Gastrocnemius medialis (tissue), 4 donors: Measurements from ENCODE around the gene F11. TPM values are rescaled to one million over a fixed set of nuclear protein-coding genes. Genes with fewer than 3 reads are reported as not detected.

ENCODE experiments used
- ATAC-seq, 2 donors: fragments of 150-250 bp; one replicate each; pipeline ENCODE4 v1.9.1; 2016
- DNase-seq, 2 donors: peaks; one replicate each; pipeline ENCODE4 v3.0.0-alpha.2; 2019
- H3K27ac ChIP-seq, 4 donors: fragments of 200-600 bp; sonication (generic); 1 replicate in 1 of 4; 2 replicates in 3 of 4; pipeline ENCODE4 v1.5.1; 2016 to 2018; ENCODE audit warnings: mild to moderate bottlenecking in 2 of 4, moderate library complexity in 1 of 4
- H3K27me3 ChIP-seq, 3 donors: fragments of 200-600 bp; sonication (generic) in 2 of 3; 1 replicate in 1 of 3; 2 replicates in 2 of 3; pipeline versions ENCODE4 v1.5.1 to v1.6.0; 2016 to 2019; ENCODE audit warnings: mild to moderate bottlenecking in 1 of 3, moderate library complexity in 1 of 3
- H3K36me3 ChIP-seq, 2 donors: fragments of 200-600 bp; sonication (generic) in 1 of 2; one replicate each; pipeline ENCODE4 v1.5.1; 2017 to 2018
- H3K4me1 ChIP-seq, 2 donors: fragments of 200-600 bp; sonication (generic) in 1 of 2; one replicate each; pipeline ENCODE4 v1.5.1; 2016 to 2017; ENCODE audit warnings: mild to moderate bottlenecking in 2 of 2
- H3K4me3 ChIP-seq, 4 donors: fragments of 200-600 bp; sonication (generic) in 3 of 4; 1 replicate in 1 of 4; 2 replicates in 3 of 4; pipeline ENCODE4 v1.5.1; 2016 to 2019; ENCODE audit warnings: mild to moderate bottlenecking in 2 of 4
- H3K9me3 ChIP-seq, 3 donors: fragments of 200-600 bp; sonication (generic) in 2 of 3; 1 replicate in 1 of 3; 2 replicates in 2 of 3; pipeline ENCODE4 v1.5.1; 2016 to 2019
- CTCF ChIP-seq, 5 experiments: fragments of 450-650 bp in 3 of 5; fragments of 200-600 bp in 2 of 5; sonication (generic) in 2 of 5; IDR thresholded peaks in 4 of 5; conservative IDR thresholded peaks in 1 of 5; 1 replicate in 4 of 5; 2 replicates in 1 of 5; pipeline ENCODE4 v1.5.1; 2016 to 2019; ENCODE audit warnings: antibody characterized with exemption in 5 of 5, mild to moderate bottlenecking in 3 of 5, moderate library complexity in 3 of 5
- POLR2A ChIP-seq, 2 donors: fragments of 450-650 bp; IDR thresholded peaks; one replicate each; pipeline ENCODE4 v1.6.1; 2017; ENCODE audit warnings: antibody characterized with exemption in 2 of 2, mild to moderate bottlenecking in 2 of 2, moderate library complexity in 2 of 2
- in situ Hi-C, 4 donors: fragments of 200-750 bp; cut with MboI; loops; one replicate each; pipeline versions ENCODE4 v1.15.0 to v1.8.0; 2017; ENCODE audit warnings: low sequenced_read_pairs in 4 of 4
- intact Hi-C: fragments of 100-400 bp; cut with DNase I; formaldehyde crosslinking; loops from one replicate; pipeline ENCODE4 v1.15.1; 2023; ENCODE audit warnings: low total_unique reads
- total RNA-seq, 4 donors: library from RNA; depleted of rRNA; stranded (reverse); fragments of >200 nt; gene quantifications; one replicate each; pipeline versions ENCODE4 v1.1.0 to v1.2.3, GENCODE V29; 2016

The F11 gene
- total RNA-seq, 4 donors from 2014 or later = 0.22 TPM; not detected in 3

- Histone ChIP-seq H3K27me3 (no peaks in the 10 kb centered on the region), H3K27ac (no peak overlapping the region), H3K4me1 (peaks cover 0 to 3% of the 10 kb centered on the region in 2 donors), H3K9me3 (no peaks in the 10 kb centered on the region), H3K36me3 (no peaks in the 10 kb centered on the region), H3K4me3 (no peak overlapping the region)
- no peak for DNase-seq
- ATAC-seq = no peak
- intact Hi-C loops (no loop called here), in situ Hi-C loops (no loop called here)
- no peak for TF ChIP-seq CTCF (IDR thresholded peaks at IDR 0.05 in 4 of 5, conservative IDR thresholded peaks at IDR 0.05 in 1 of 5)
- TF ChIP-seq POLR2A (IDR thresholded peaks at IDR 0.05) = no peak
These were observed 40.1 kb upstream of the F11 start for GRCh38 chr4:186225848-186226247.

GRCh38 chr4:186226521-186227189 is 39.3 kb upstream of the F11 start:
- Histone ChIP-seq H3K4me1 (peaks cover 0 to 3% of the 10 kb centered on the region in 2 donors), H3K27ac (no peak overlapping the region), H3K27me3 (no peaks in the 10 kb centered on the region), H3K36me3 (no peaks in the 10 kb centered on the region), H3K9me3 (no peaks in the 10 kb centered on the region), H3K4me3 (no peak overlapping the region)
- no peak for TF ChIP-seq CTCF (IDR thresholded peaks at IDR 0.05 in 4 of 5, conservative IDR thresholded peaks at IDR 0.05 in 1 of 5)
- no peak for TF ChIP-seq POLR2A (IDR thresholded peaks at IDR 0.05)
- intact Hi-C loops = no loop called here
- ATAC-seq (no peak), DNase-seq (no peak)
- in situ Hi-C loops = no loop called here

- no peaks in the 10 kb centered on the region for H3K9me3 ChIP-seq
- in situ Hi-C loops = no loop called here
- DNase-seq (no peak), ATAC-seq (no peak)
- H3K4me1 ChIP-seq = peaks cover 0 to 3% of the 10 kb centered on the region in 2 donors
- no peaks in the 10 kb centered on the region for H3K27me3 ChIP-seq
- intact Hi-C loops = no loop called here
- no peak within 1 kb of the TSS for H3K4me3 ChIP-seq
- TF ChIP-seq POLR2A (IDR thresholded peaks at IDR 0.05) (no peak), CTCF (IDR thresholded peaks at IDR 0.05 in 4 of 5, conservative IDR thresholded peaks at IDR 0.05 in 1 of 5) (no peak)
- H3K36me3 ChIP-seq = no peaks in the 10 kb centered on the region
- no peak within 1 kb of the TSS for H3K27ac ChIP-seq
These were observed 38.8 kb upstream of the F11 start, which contains the start of gene KLKB1 for GRCh38 chr4:186227221-186227620. Gene KLKB1 (plus strand): TSS chr4:186227507. CDS start chr4:186228196, 689 bp downstream.

- Histone ChIP-seq H3K27ac (no peak overlapping the region), H3K4me1 (peaks cover 0 to 3% of the 10 kb centered on the region in 2 donors), H3K36me3 (no peaks in the 10 kb centered on the region), H3K4me3 (no peak overlapping the region), H3K27me3 (no peaks in the 10 kb centered on the region), H3K9me3 (no peaks in the 10 kb centered on the region)
- in situ Hi-C loops (no loop called here), intact Hi-C loops (no loop called here)
- ATAC-seq = no peak
- no peak for DNase-seq
- TF ChIP-seq CTCF (IDR thresholded peaks at IDR 0.05 in 4 of 5, conservative IDR thresholded peaks at IDR 0.05 in 1 of 5) = no peak
- no peak for TF ChIP-seq POLR2A (IDR thresholded peaks at IDR 0.05)
These were observed 38.1 kb upstream of the F11 start for GRCh38 chr4:186227744-186228513.
